HUES6 (cell line): Measurements from ENCODE around the gene HOXB9.

Experiments used
- H3K27ac ChIP-seq: 2 replicates; pipeline ENCODE4 v1.7.0; 2013; ENCODE audit warnings: low read depth, mild to moderate bottlenecking, low read length, inconsistent platforms
- H3K27me3 ChIP-seq: 2 replicates; pipeline ENCODE4 v1.6.1; 2013; ENCODE audit warnings: low read length; ENCODE audit not compliant: control insufficient read depth, insufficient read depth
- H3K36me3 ChIP-seq: 2 replicates; pipeline ENCODE4 v1.6.1; 2013; ENCODE audit warnings: low read length; ENCODE audit not compliant: control insufficient read depth, insufficient read depth
- H3K4me1 ChIP-seq: 2 replicates; pipeline ENCODE4 v1.6.1; 2013; ENCODE audit warnings: low read length; ENCODE audit not compliant: control insufficient read depth, insufficient read depth
- H3K4me3 ChIP-seq: 2 replicates; pipeline ENCODE4 v1.5.1; 2013; ENCODE audit warnings: low read depth, low read length
- H3K9ac ChIP-seq: one replicate; pipeline ENCODE4 v1.6.1; 2013; ENCODE audit warnings: mild to moderate bottlenecking, low read length
- H3K9me3 ChIP-seq: 2 replicates; pipeline ENCODE4 v1.6.1; 2013; ENCODE audit warnings: low read depth, low read length; ENCODE audit not compliant: control insufficient read depth, insufficient read depth

HOXB9 gene

DNA sequence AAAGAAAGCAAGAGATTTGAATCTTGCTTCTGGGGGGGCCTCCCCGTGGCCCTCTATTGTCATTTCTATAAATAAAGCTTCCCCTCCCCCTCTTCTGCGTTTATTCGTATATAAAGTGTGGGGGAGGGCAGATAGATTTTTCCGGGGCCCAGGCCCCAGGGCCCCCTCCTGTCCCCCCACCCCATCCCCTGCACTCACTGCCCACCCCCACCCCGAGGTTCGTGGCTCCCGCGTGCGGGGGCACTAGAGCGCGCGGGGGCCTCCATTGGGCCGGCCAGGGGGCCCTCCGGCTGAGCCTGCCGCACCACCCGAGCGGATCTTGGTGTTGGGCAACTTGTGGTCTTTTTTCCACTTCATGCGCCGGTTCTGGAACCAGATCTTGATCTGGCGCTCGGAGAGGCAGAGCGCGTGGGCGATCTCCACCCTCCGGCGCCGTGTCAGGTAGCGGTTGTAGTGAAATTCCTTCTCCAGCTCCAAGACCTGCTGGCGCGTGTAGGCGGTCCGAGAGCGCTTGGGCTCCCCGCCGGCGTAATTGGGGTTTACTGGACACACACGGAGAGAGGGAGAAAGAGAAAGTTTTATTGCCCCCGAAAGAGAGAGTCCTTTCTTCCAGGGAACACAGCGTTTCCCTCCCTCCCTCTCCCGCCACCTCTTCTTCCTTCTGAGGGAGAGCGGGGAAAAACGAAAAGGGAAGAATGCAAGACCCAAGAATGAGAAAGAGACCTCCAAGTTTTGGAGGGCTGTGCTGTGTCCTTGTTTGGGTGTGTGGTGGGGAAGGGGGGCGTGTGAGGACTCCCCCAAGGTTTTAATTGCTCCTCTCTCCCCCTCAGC, 49.5 kb downstream of the HOXB9 start:
- H3K4me1 ChIP-seq: peaks cover 45% of the 10 kb centered on the region; the same call in 1 of the 2 replicates

DNA sequence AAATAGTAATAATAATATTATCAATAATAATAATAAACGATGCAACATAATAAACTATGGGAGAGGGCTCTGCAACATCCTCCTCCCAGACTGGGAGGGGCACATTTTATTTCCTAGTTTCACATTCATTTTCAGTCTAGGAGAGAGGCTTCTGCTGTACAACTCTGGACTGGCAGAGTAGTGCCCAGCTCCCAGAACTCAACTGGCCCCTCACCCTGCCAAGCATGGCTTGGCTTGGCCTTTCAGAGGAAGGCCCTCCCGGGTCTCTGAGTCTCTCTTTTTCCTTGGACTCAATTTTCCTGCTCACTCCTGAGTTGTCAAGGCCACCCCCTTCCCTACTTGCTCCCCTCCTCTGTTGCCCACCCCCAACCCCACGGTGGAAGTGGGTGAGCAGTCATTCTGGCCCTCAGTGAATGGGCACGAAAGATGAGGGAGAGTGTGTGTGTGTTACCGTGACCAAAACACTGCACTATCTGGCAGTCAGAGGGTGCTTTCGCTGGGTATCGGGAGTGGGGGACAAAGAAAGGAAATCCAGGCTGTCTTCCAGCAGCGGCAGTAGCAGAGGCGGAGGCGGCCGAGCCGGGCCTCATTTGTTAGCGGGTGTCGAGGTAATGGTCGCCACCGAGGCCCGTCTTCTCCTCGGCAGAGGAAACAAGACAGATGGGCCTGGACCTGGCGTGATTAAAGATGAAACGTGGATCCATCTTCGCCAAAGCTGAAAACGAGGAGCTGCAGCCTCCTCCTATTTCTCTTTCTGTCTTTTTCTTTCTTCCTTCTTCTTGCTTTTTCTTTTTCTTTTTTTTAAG, 50.3 kb downstream of the HOXB9 start:
- Histone ChIP-seq H3K4me3 (peak overlapping the region; percentile 27; the same call in 1 of the 2 replicates), H3K36me3 (no peaks in the 10 kb centered on the region), H3K9ac (peak overlapping the region; percentile 73), H3K4me1 (peaks cover 49% of the 10 kb centered on the region), H3K9me3 (no peaks in the 10 kb centered on the region), H3K27me3 (peaks cover 100% of the 10 kb centered on the region), H3K27ac (no peak overlapping the region; the same call in 1 of the 2 replicates)

More for the DNA sequence above, 49.5 kb downstream of the HOXB9 start:
- Histone ChIP-seq H3K4me3 (peak overlapping the region; percentile 45; the same call in 1 of the 2 replicates), H3K27ac (no peak overlapping the region; the same call in 1 of the 2 replicates), H3K27me3 (peaks cover 100% of the 10 kb centered on the region), H3K9ac (peak overlapping the region; percentile 79), H3K9me3 (no peaks in the 10 kb centered on the region), H3K36me3 (no peaks in the 10 kb centered on the region)

DNA sequence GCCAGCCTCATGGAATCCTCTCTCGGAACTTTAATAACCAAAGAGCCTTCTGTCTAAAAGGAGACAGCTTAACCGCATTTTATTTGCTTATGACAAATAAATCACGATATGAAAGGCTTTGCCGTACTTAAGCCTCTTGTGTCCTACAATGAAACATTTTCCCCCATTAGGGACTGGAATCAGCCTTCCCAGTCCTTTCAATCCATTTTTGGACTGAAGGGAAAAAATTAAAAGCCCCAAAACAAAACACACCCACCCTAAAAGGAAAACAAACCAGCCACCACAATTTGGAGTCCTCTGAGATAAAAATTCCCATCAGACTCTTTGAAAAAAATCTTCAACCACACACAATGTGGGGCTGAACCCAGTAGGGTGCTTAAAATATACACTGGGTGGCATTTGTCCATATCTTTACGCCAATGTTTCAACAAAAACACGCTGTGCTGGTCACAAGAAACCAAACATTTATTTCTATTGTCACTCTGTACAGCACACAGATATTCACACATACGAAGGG, 51.0 kb downstream of the HOXB9 start:
- H3K36me3 ChIP-seq: no peaks in the 10 kb centered on the region
- H3K27ac ChIP-seq: no peak overlapping the region; the same call in 1 of the 2 replicates
- H3K4me1 ChIP-seq: peaks cover 57% of the 10 kb centered on the region
- peaks cover 100% of the 10 kb centered on the region for H3K27me3 ChIP-seq
- H3K9me3 ChIP-seq: no peaks in the 10 kb centered on the region
- peak overlapping the region; percentile 76 for H3K9ac ChIP-seq
- no peak overlapping the region for H3K4me3 ChIP-seq

DNA sequence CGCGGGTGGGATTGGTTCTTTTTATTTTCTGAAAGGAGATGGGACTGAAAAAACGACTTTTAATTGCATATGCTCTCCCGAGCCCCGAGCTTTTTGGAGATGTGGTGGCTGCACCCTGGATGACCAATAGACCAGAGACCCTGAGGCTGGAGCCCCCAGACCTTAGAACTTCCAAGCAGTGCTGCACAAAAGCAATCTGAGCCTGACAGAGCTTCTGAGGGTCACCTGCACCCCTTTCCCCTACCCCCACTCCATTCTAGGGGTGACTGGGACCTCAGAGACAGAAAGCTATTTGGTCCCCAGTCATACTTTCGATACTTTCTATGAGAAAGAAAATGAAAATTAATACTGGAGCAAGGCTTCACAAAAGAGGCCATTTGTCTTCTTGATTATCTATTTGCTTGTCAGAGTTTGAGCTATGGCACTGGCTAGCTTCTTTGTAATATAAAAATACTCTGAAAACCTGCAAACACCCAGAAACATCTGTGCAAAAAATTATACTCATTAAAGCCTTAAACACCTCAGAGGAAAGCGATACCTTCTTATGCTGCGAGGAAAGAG, 51.6 kb downstream of the HOXB9 start:
- H3K4me3 ChIP-seq: peak overlapping the region; percentile 24; the same call in 1 of the 2 replicates
- H3K4me1 ChIP-seq: peaks cover 62% of the 10 kb centered on the region
- peaks cover 100% of the 10 kb centered on the region for H3K27me3 ChIP-seq

DNA sequence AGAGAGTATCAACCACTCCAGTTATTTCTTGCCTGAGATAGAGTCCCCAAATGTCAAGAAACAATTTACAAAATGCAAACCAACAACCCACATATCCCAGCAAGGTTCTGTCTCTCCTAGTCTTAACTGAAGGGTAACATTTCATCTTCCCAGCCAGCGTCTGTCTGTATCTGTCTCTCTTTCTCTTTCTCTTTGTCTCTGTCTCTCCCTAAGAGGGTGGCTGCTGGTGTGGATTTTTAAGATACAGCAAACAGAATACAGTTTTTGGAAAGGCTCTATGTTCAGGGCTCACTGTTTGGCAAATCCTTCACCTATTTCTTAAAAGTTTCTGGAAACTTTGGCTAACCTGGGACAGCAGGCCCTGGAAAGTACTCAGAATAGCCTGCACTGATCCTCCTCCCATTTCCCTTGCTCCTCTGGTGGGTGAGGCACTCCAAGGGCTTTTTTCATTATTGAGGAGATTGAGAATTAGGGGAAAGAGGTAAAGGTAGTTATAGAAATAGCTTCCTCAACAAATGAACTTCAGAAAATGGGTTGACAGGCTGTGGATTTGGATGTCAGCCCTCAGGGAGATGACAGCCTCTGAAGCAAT, 54.2 kb downstream of the HOXB9 start:
- peaks cover 100% of the 10 kb centered on the region for H3K27me3 ChIP-seq

More for the DNA sequence above, 51.6 kb downstream of the HOXB9 start:
- H3K36me3 ChIP-seq: no peaks in the 10 kb centered on the region
- H3K9ac ChIP-seq: peak overlapping the region; percentile 76
- no peak overlapping the region; the same call in 1 of the 2 replicates for H3K27ac ChIP-seq
- H3K9me3 ChIP-seq: no peaks in the 10 kb centered on the region

More for the DNA sequence above, 54.2 kb downstream of the HOXB9 start:
- Histone ChIP-seq H3K4me3 (peak overlapping the region; percentile 40; the same call in 1 of the 2 replicates), H3K9me3 (no peaks in the 10 kb centered on the region), H3K9ac (peak overlapping the region; percentile 76), H3K27ac (no peak overlapping the region; the same call in 1 of the 2 replicates), H3K36me3 (no peaks in the 10 kb centered on the region), H3K4me1 (peaks cover 73% of the 10 kb centered on the region)
